Breast epithelium (tissue), 4 donors: Measurements from ENCODE around the gene GCNA. TPM values are rescaled to one million over a fixed set of nuclear protein-coding genes. Genes with fewer than 3 reads are reported as not detected.
"Not testable (repeated sequence)": the region's sequence is repeated elsewhere in the genome, so short reads cannot be mapped to it uniquely, and the experiment has no call there.

ENCODE experiments used
- DNase-seq, 2 donors: peaks; one replicate each; pipeline ENCODE4 v3.0.0-alpha.2; 2019; ENCODE audit warnings: low spot score in 2 of 2
- H3K27ac ChIP-seq, 2 donors: fragments of 200-600 bp; sonication (generic) in 1 of 2; one replicate each; pipeline ENCODE4 v1.5.1; 2016 to 2019; ENCODE audit warnings: mild to moderate bottlenecking in 1 of 2
- H3K27me3 ChIP-seq, 2 donors: fragments of 200-600 bp; sonication (generic) in 1 of 2; one replicate each; pipeline versions ENCODE4 v1.5.1 to v1.6.0; 2017 to 2019; ENCODE audit warnings: control low read depth in 1 of 2, mild to moderate bottlenecking in 1 of 2
- H3K36me3 ChIP-seq: fragments of 200-600 bp; one replicate; pipeline ENCODE4 v1.5.1; 2019
- H3K4me1 ChIP-seq, 2 donors: fragments of 200-600 bp; sonication (generic); one replicate each; pipeline ENCODE4 v1.5.1; 2016 to 2019; ENCODE audit warnings: control low read depth in 1 of 2
- H3K4me3 ChIP-seq, 3 donors: fragments of 200-600 bp; sonication (generic); 1 replicate in 2 of 3; 2 replicates in 1 of 3; pipeline ENCODE4 v1.5.1; 2016 to 2019; ENCODE audit warnings: mild to moderate bottlenecking in 3 of 3, moderate library complexity in 2 of 3
- H3K9me3 ChIP-seq, 2 donors: fragments of 200-600 bp; sonication (generic) in 1 of 2; one replicate each; pipeline ENCODE4 v1.5.1; 2016 to 2019; ENCODE audit warnings: control low read depth in 1 of 2
- CTCF ChIP-seq, 3 donors: fragments of 450-650 bp; IDR thresholded peaks; one replicate each; pipeline ENCODE4 v1.5.1; 2016 to 2017; ENCODE audit warnings: antibody characterized with exemption in 3 of 3, mild to moderate bottlenecking in 3 of 3, moderate library complexity in 3 of 3
- POLR2A ChIP-seq: fragments of 450-650 bp; IDR thresholded peaks from one replicate; pipeline ENCODE4 v1.6.1; 2016; ENCODE audit warnings: antibody characterized with exemption, mild to moderate bottlenecking, moderate library complexity
- POLR2AphosphoS5 ChIP-seq, 3 donors: sonication (generic); formaldehyde crosslinking; IDR thresholded peaks; one replicate each; pipeline ENCODE4 v1.6.1; 2017; ENCODE audit warnings: antibody characterized with exemption in 3 of 3
- intact Hi-C: fragments of 100-400 bp; cut with DNase I; formaldehyde crosslinking; loops from one replicate; pipeline ENCODE4 v1.15.1; 2023; ENCODE audit warnings: low total_unique reads
- total RNA-seq, 3 donors: library from RNA; depleted of rRNA; stranded (reverse); fragments of >200 nt; gene quantifications; one replicate each; pipeline ENCODE4 v1.1.0, GENCODE V29; 2016

Gene GCNA
- total RNA-seq, 3 donors from 2014 or later, result 2.3 to 3.0 (median 2.6) TPM

GRCh38 chrX:71607488-71607887 lies 29.3 kb downstream of the GCNA start:
- Histone ChIP-seq H3K9me3 (peaks cover 5 to 8% of the 10 kb centered on the region in 2 donors), H3K27ac (no peak overlapping the region), H3K36me3 (no peaks in the 10 kb centered on the region), H3K4me3 (no peak overlapping the region), H3K27me3 (peaks cover 0 to 41% of the 10 kb centered on the region in 2 donors), H3K4me1 (no peaks in the 10 kb centered on the region)
- intact Hi-C loops, result no loop called here
- DNase-seq, result no peak
- TF ChIP-seq POLR2AphosphoS5 (IDR thresholded peaks at IDR 0.05) (no peak), POLR2A (no peak), CTCF (IDR thresholded peaks at IDR 0.05) (no peak)

- Histone ChIP-seq H3K27me3 (peaks cover 0 to 41% of the 10 kb centered on the region in 2 donors), H3K4me1 (no peaks in the 10 kb centered on the region), H3K27ac (no peak overlapping the region), H3K4me3 (no peak overlapping the region), H3K9me3 (no peaks in the 10 kb centered on the region), H3K36me3 (no peaks in the 10 kb centered on the region)
- TF ChIP-seq POLR2A, result no peak
- no peak for TF ChIP-seq CTCF (IDR thresholded peaks at IDR 0.05)
- no peak for TF ChIP-seq POLR2AphosphoS5 (IDR thresholded peaks at IDR 0.05)
- no peak for DNase-seq
- intact Hi-C loops, result no loop called here
Measured at GRCh38 chrX:71609095-71609750, 31.0 kb downstream of the GCNA start.

GRCh38 chrX:71611736-71612135 lies 33.5 kb downstream of the GCNA start:
- intact Hi-C loops, DNase-seq, H3K27ac ChIP-seq, H3K36me3 ChIP-seq, H3K4me3 ChIP-seq, H3K4me1 ChIP-seq, H3K9me3 ChIP-seq: not testable (repeated sequence)
- peaks cover 0 to 37% of the 10 kb centered on the region in 2 donors for H3K27me3 ChIP-seq

- Histone ChIP-seq H3K4me1 (no peaks in the 10 kb centered on the region), H3K27ac (no peak overlapping the region), H3K9me3 (no peaks in the 10 kb centered on the region), H3K27me3 (peaks cover 0 to 36% of the 10 kb centered on the region in 2 donors), H3K36me3 (no peaks in the 10 kb centered on the region), H3K4me3 (no peak overlapping the region)
- intact Hi-C loops, result no loop called here
- no peak for TF ChIP-seq POLR2A
- TF ChIP-seq POLR2AphosphoS5 (IDR thresholded peaks at IDR 0.05), result no peak
- no peak for TF ChIP-seq CTCF (IDR thresholded peaks at IDR 0.05)
- DNase-seq, result no peak
Measured at GRCh38 chrX:71612256-71612655, 34.0 kb downstream of the GCNA start.

GRCh38 chrX:71615056-71615455 lies 36.8 kb downstream of the GCNA start:
- Histone ChIP-seq H3K4me1 (no peaks in the 10 kb centered on the region), H3K27ac (no peak overlapping the region), H3K36me3 (no peaks in the 10 kb centered on the region), H3K27me3 (peaks cover 0 to 36% of the 10 kb centered on the region in 2 donors), H3K4me3 (no peak overlapping the region), H3K9me3 (no peaks in the 10 kb centered on the region)
- TF ChIP-seq POLR2A (no peak), CTCF (IDR thresholded peaks at IDR 0.05) (no peak), POLR2AphosphoS5 (IDR thresholded peaks at IDR 0.05) (no peak)
- no peak for DNase-seq
- intact Hi-C loops, result no loop called here
